Muscle layer of duodenum (tissue), 2 donors: ENCODE measurements around the gene HIRA.

Experiments
- H3K27ac ChIP-seq: one replicate; pipeline ENCODE4 v1.7.0; 2013; ENCODE audit warnings: mild to moderate bottlenecking, low read length
- H3K27me3 ChIP-seq: one replicate; pipeline ENCODE4 v1.7.0; 2013; ENCODE audit warnings: low read depth, mild to moderate bottlenecking, control low read depth, low read length
- H3K36me3 ChIP-seq, 2 donors: one replicate each; pipeline ENCODE4 v1.7.0; 2013; ENCODE audit warnings: low read length in 2 of 2, control low read depth in 1 of 2, mild to moderate bottlenecking in 1 of 2; ENCODE audit not compliant: insufficient read depth in 2 of 2, control insufficient read depth in 1 of 2
- H3K4me1 ChIP-seq, 2 donors: one replicate each; pipeline ENCODE4 v1.7.0; 2013; ENCODE audit warnings: low read length in 2 of 2, mild to moderate bottlenecking in 2 of 2, control low read depth in 1 of 2, moderate library complexity in 1 of 2; ENCODE audit not compliant: insufficient read depth in 2 of 2, control insufficient read depth in 1 of 2
- H3K4me3 ChIP-seq, 2 donors: one replicate each; pipeline ENCODE4 v1.7.0; 2013; ENCODE audit warnings: low read length in 2 of 2, low read depth in 1 of 2, mild to moderate bottlenecking in 1 of 2
- H3K9me3 ChIP-seq, 2 donors: one replicate each; pipeline ENCODE4 v1.7.0; 2013; ENCODE audit warnings: low read length in 2 of 2, control low read depth in 1 of 2, mild to moderate bottlenecking in 1 of 2; ENCODE audit not compliant: control insufficient read depth in 1 of 2
- donor health status: healthy.

Gene HIRA

DNA sequence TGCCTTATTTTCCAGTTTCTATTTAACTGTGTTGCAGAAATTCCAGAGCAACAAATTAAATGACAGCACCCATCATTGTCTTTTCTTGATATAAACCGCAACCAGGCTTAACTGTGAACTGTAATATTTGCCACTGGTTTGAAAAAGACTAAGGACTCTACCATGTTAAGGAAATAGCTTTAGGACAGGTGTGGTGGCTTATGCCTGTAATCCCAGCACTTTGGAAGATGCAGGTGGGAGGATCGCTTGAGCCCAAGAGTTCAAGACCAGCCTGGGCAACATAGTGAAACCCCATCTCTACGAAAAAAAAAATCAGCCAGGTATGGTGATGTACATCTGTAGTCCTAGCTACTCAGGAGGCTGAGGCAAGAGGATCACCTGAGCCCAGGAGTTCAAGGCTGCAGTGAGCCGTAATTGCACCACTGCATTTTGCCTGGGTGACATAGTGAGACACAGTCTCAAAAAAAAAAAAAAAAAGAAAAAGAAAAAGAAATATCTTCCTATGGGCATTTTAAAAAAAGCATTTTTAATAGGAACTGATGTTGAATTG, 28.8 kb downstream of the HIRA start:
- Histone ChIP-seq H3K4me3 (no peak overlapping the region), H3K4me1 (no peaks in the 10 kb centered on the region), H3K27me3 (no peaks in the 10 kb centered on the region), H3K36me3 (peaks cover 55 to 59% of the 10 kb centered on the region in 2 donors), H3K27ac (no peak overlapping the region), H3K9me3 (no peaks in the 10 kb centered on the region)

DNA sequence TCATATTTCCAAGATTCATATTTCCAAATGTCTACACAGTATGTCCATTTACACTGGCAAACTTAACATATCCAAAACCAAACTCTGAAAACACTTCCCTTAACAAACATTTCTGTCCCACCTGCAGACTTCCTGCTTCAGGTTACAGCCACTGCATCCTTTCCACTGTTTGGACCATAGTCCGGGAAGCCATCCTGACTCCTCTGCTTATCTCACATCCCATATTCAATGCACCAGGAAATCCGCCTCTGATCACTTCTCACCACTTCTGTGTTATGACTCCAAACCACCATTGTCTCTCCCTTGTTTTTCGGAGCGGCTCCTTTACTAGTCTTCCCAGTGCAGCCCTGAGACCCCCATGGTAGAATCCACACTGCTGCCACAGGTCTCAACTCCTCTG, 30.1 kb downstream of the HIRA start:
- Histone ChIP-seq H3K36me3 (peaks cover 57 to 59% of the 10 kb centered on the region in 2 donors), H3K4me3 (no peak overlapping the region), H3K9me3 (no peaks in the 10 kb centered on the region), H3K27ac (no peak overlapping the region), H3K27me3 (no peaks in the 10 kb centered on the region), H3K4me1 (no peaks in the 10 kb centered on the region)

- Histone ChIP-seq H3K9me3 (no peaks in the 10 kb centered on the region), H3K4me1 (no peaks in the 10 kb centered on the region), H3K27ac (no peak overlapping the region), H3K27me3 (no peaks in the 10 kb centered on the region), H3K4me3 (no peak overlapping the region), H3K36me3 (peaks cover 53 to 60% of the 10 kb centered on the region in 2 donors)
These were observed 30.7 kb downstream of the HIRA start for GRCh38 chr22:19400881-19401280.

GRCh38 chr22:19398652-19399051, 32.9 kb downstream of the HIRA start:
- H3K4me3 ChIP-seq: no peak overlapping the region

DNA sequence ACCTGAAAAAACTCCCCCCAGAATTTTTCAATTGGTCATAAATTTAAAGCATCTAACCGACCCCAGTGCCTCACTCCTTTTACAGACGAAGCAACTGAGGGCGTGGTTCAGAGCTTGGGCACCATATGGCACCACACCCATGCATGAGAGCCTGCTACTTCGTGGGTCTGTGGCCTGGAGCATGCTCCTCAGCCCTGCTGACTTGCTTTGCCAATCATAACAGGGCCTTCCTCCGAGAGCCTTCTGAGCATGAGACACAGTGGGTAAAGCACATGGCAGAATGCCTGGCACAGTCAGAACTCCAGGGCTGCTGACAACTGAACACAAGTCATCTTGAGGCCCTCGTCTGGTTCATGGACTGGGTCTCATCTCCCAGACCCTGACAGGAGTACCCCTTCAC, 33.3 kb downstream of the HIRA start:
- Histone ChIP-seq H3K4me1 (no peaks in the 10 kb centered on the region), H3K36me3 (peaks cover 64 to 76% of the 10 kb centered on the region in 2 donors), H3K27ac (no peak overlapping the region), H3K27me3 (no peaks in the 10 kb centered on the region), H3K9me3 (no peaks in the 10 kb centered on the region), H3K4me3 (no peak overlapping the region)

More at GRCh38 chr22:19398652-19399051, 32.9 kb downstream of the HIRA start:
- Histone ChIP-seq H3K9me3 (no peaks in the 10 kb centered on the region), H3K4me1 (no peaks in the 10 kb centered on the region), H3K27ac (no peak overlapping the region), H3K36me3 (peaks cover 63 to 73% of the 10 kb centered on the region in 2 donors), H3K27me3 (no peaks in the 10 kb centered on the region)

- Histone ChIP-seq H3K27ac (no peak overlapping the region), H3K36me3 (peaks cover 67 to 80% of the 10 kb centered on the region in 2 donors), H3K4me3 (no peak overlapping the region), H3K9me3 (no peaks in the 10 kb centered on the region), H3K27me3 (no peaks in the 10 kb centered on the region), H3K4me1 (no peaks in the 10 kb centered on the region)
These were observed 33.8 kb downstream of the HIRA start for GRCh38 chr22:19397734-19398104.

DNA sequence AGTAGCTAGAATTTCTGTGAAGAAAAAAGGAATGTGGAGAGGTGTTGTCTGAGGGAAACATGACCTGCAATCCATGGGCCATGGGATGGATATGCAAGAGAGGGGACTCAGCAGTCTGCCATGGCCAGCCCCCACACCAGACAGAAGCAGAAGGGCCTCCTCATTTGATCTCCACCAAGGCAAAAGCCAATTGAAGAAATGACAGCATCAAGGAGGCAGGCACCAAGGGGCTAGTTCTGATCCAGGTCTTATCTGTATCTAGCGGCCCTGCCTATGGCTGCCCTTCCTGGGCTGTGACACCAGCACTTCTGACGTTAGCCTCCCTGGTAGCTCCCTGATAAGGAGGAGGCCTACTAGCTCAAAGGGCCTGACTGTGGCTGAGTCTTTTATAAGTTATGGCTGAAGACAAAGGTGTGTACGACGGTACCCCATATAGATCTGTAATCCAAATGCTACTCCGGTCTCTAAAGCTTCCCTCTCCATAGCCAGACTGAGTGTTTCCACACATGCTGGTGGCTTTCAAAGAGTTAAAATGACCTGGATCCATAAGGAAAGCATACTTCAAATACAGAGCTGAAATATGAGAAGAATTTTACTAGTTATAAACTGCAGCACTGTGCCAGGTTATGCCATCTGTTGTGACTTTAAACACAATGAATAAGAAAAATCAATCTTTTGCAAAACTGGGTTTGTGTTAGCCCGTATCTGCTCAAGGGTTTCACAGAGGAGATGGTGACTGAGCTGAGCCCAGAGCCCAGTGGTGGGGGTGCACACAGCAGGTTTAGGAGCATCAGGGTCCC, 34.4 kb downstream of the HIRA start:
- Histone ChIP-seq H3K36me3 (peaks cover 68 to 81% of the 10 kb centered on the region in 2 donors), H3K4me3 (no peak overlapping the region), H3K27me3 (no peaks in the 10 kb centered on the region), H3K4me1 (no peaks in the 10 kb centered on the region), H3K27ac (no peak overlapping the region), H3K9me3 (no peaks in the 10 kb centered on the region)

DNA sequence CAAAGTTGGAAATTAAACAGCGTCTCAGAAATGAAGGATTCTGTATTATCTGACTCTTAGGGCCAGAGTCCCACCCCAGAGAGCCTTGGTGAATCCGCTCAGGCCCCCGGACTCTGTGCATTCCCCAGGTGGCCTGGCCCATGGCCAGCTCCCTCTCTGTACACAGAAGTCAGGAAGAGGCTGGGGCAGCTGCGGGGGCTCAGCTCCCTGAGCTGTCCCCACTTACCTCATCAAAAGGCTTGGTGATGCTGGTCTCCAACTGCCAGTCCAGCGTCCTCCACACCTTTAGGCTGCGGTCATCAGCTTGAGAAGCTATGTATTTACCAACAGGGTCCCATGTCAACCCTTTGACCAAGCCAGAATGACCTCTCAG, 35.0 kb downstream of the HIRA start:
- Histone ChIP-seq H3K36me3 (peaks cover 68 to 82% of the 10 kb centered on the region in 2 donors), H3K4me3 (no peak overlapping the region), H3K9me3 (no peaks in the 10 kb centered on the region), H3K4me1 (no peaks in the 10 kb centered on the region), H3K27me3 (no peaks in the 10 kb centered on the region), H3K27ac (no peak overlapping the region)

GRCh38 chr22:19395276-19395675, 36.3 kb downstream of the HIRA start:
- H3K9me3 ChIP-seq: no peaks in the 10 kb centered on the region
- no peak overlapping the region for H3K27ac ChIP-seq
- H3K27me3 ChIP-seq: no peaks in the 10 kb centered on the region
- H3K4me3 ChIP-seq: no peak overlapping the region
- H3K36me3 ChIP-seq: peaks cover 64 to 82% of the 10 kb centered on the region in 2 donors
- no peaks in the 10 kb centered on the region for H3K4me1 ChIP-seq

- Histone ChIP-seq H3K4me1 (no peaks in the 10 kb centered on the region), H3K4me3 (no peak overlapping the region), H3K9me3 (no peaks in the 10 kb centered on the region), H3K27me3 (no peaks in the 10 kb centered on the region), H3K27ac (no peak overlapping the region), H3K36me3 (peaks cover 70 to 90% of the 10 kb centered on the region in 2 donors)
These were observed 37.1 kb downstream of the HIRA start for GRCh38 chr22:19394274-19395050.

GRCh38 chr22:19393704-19394103, 37.8 kb downstream of the HIRA start:
- Histone ChIP-seq H3K27ac (no peak overlapping the region), H3K4me1 (no peaks in the 10 kb centered on the region), H3K9me3 (no peaks in the 10 kb centered on the region), H3K36me3 (peaks cover 76 to 94% of the 10 kb centered on the region in 2 donors), H3K4me3 (no peak overlapping the region), H3K27me3 (no peaks in the 10 kb centered on the region)
